CMK (cell line): ENCODE data around the gene MGAT5B.

Experiments used
- DNase-seq: peaks from one replicate; pipeline ENCODE4 v3.0.0-alpha.2; 2010; ENCODE audit warnings: low read depth

MGAT5B gene

DNA sequence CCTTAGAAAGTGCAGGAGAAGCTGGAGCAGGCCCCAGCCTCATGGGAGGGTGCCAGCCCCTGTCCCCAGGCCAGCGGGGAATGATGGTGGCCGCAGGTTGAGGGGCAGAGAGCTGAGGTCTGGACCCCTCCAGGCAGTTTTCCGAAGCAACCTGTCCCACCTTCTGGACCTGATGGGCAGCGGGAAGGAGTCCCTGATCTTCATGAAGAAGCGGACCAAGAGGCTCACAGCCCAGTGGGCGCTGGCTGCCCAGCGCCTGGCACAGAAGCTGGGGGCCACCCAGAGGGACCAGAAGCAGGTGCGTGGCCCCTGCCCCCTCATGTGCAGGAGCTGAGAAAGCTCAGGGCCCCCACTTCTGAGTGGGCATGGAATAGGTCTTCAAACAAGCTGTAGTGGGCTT is 36.8 kb downstream of the MGAT5B start:
- no peak for DNase-seq

DNA sequence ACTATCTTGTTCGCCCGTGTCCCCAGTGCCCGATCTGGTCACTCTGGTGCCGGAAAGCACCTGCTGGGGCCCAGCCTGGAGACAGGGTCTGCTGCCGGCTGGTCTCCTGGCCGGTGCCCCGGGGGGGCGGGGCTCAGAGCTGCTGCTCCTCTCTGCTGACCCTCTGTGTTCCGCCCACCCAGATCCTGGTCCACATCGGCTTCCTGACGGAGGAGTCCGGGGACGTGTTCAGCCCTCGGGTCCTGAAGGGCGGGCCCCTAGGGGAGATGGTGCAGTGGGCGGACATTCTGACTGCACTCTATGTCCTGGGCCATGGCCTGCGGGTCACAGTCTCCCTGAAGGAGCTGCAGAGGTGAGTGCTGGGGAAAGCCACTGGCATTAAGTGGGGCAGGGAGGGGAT is 37.6 kb downstream of the MGAT5B start:
- DNase-seq: no peak

DNA sequence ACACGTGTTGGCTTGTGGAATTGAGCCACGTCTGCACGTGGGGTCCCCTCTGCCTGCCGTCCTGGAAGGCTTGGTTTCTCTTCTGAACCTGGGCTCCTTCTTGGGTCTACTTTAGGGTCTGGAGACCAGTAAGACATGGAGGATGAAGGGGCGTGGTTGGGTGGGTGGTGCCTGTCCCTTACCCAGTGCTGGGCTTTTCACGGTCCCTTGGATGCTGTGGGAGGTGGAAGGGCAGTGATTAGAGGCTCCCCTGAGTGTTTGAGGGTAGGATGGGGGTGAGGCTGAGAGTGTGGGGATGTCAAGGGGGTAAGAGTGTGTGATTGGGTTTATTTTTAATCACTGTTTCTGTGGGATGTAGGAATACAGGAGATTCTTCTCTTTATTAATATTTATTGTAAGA is 38.3 kb downstream of the MGAT5B start:
- DNase-seq: no peak

DNA sequence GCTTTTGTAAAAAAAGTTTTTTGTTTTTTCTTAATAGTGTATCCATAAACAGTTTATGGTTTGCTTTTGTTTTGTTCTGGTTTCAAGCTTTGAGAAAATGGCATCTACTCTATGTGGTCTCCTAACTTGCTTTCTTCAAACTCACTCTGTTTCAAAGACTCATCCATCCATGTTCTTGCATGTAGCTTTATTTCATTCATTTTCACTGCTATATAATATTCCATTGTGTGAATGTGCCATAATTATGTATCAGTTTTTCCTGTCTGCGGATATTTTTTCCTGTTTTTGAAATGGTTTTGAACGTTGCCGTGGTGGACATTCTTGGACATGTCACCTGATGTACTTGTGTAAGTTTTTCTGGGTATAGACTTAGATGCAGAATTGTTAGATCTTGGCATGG is 39.1 kb downstream of the MGAT5B start:
- DNase-seq: no peak

DNA sequence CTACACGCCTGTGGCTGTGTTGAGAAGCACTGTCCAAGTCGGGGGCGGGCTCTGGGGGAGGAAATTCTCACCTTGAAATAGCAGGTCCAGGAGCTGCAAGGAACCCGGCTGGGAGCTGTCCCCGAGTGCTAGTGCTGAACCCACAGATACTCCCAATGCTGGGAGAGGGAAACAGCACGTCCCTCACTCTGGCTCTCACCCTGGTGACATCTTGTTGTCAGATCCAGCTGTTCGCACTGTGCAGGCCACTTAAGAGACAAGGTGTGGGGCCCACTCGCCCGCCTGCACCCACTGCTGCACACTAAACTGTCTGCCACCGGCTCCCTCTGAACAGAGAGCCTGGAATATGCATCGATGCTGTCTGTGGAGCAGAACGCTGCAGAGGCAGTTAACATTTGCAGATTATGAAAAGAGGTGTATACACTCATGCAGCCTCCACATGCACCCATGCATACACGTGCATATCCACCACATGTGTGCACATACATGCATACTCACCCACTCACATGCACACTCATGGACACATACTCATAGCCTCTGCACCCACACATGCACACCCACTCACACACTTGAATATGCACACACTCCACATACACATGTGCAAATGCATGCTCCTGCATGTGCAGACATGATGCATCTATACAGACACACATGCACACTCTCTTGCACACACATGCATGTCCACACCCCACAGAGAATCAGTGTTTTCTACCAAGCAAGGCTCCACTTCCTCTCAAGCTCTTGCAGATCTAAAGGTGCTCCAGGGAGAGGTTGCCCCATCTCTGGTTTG is 42.0 kb downstream of the MGAT5B start:
- DNase-seq: peak; percentile 5

DNA sequence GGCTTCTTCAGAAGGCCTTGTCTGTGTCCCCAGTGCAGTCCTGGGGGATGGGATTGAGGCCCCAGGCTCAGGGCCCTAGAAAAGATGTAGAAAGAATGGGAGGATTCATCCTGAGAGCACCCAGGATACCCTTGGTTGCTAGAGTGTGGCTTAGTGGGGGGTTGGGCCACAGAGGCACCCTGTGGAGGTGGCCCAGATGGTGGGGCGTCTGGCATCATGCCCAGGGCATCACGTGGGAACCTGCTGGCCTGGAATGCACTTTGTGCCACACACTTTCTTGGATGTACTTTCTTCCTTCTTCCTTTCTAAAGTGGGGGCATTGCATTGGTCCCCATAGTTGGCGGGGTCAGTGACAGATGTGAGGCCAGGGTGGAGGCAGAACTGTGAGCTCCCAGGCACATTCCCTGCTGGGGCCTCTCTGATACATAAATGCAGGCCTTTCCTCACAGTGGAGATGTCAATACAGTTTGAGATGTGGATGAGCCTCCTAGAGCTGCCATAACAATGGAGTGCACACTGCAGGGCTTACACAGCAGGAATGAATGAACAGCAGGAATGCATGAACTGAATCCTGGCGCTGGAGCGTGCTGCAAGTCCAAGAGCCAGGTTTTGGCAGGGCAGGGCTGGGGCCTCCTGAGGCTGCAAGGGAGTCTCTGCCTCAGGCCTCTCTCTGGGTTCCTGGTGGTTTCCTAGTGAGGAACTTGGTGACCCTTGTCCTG is 43.3 kb downstream of the MGAT5B start:
- no peak for DNase-seq

DNA sequence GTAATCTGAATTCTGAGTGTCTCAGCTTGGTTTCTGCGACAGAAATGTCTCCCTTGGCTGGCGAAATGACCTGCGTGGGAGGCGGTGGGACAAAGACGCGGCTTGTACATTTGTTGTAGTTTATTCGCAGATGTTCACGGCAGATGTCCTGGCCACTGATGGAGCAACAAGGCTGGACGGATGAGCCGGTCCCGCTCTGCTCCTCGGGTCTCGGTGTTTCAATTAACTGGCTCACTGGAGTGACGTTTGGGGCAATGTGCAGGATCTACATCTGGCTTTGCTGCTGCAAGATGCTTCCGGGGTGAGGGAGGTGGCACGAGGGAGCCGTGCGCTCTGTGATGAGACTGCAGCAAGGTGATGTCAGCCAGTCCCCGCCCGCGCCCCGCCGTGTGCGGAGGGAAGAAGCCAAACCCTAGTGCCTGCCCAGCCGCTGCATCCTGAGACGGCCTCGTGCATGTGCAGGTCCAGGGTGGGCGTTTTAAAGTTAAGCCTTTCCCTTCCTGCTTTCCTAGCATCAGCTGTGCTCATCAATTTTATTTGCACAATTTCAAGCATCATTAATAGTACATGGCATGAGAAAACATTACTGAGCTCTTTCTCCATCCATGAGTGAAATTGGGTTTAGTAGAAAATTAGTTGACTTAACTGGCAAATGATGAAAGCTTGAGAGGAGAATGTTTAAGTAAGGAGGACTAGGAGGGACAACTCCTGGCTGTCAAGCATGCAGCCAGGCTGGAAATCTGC is 44.4 kb downstream of the MGAT5B start:
- no peak for DNase-seq

DNA sequence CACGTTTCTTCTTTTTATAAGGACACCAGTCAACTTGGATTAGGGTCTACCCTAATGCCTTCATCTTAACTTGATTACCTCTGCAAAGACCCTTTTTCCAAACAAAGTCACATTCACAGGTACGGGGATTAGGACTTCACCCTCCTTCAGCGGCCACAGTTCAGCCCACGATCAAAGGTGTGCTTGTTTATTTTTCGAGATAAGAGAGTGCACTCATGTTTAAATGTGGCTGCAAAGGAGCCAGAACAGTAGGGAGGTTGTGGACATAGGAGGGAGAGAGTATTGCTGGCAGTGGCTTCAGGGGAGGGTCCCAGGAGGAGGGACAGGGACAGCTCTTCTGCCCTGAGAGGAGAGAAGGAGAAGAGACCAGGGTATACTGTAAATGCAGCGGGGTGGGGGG is 46.7 kb downstream of the MGAT5B start:
- no peak for DNase-seq

DNA sequence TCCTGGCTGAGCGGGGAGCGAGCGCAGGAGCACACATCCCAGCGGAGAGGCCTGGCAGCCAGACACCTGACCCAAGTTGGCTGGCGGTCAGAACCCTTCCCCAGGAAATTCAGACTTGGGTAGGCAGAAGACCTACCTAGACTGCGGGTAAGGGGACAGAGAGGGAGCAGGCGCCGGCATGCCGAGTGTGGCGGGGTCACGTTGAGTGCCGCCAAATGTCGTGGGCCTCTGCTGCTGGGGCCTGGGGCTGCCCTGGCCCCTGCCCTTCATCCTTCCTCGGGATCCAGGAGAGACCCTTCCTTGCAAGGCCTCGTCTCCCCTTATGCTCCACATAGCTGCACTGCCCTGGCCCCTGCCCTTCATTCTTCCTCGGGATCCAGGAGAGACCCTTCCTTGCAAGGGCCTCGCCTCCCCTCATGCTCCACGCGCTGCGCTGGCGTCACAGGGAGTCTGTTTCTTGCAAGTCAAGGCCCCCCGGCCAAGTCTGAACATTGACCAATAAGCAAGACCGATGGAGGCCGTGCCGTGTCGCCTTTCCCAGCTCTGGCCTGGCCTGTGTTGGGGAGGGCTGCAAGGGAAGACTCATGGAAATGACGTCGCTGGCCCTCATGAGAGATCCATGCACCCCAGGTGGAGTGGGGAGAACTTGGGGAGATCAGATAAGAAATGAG is 47.8 kb downstream of the MGAT5B start:
- DNase-seq: no peak

DNA sequence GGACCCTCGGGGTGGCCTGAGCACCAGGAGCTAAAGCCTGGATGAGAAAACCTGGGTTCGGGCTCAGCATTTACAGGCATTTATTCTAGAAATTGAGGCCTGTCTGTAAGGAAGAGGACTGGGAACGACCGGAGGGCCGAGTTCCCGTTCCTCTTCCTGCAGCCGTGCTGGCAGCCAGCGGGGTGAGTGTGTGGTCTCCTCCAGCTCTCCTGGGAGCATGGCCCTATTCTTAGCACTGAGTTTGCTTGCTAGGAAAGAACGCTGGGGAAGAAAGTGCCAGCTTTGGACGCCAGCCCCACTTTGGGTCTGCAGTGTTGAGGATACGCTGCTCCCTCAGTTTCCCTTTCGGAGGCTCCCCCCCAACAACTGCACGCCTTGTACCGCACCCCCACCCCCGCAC is 49.6 kb downstream of the MGAT5B start:
- no peak for DNase-seq

DNA sequence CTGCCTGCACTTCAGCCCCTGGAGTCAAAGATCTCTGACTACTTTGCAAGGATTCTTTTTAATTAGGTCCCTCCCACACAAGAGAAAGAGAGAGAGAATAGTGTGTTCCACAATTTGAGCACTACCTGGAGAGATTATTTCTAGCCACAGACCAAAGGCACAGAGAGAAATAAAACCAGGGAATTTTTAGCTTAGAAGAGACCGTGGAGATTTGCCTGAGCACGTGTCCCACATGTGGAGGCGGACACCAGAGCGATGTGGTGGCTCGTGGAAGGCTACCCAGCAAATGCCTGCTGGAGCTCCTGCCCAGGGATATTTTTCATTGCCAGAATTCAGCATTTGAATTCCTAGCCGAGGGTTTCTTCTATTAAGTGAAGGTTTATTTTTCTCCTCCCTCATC is 50.6 kb downstream of the MGAT5B start:
- no peak for DNase-seq

DNA sequence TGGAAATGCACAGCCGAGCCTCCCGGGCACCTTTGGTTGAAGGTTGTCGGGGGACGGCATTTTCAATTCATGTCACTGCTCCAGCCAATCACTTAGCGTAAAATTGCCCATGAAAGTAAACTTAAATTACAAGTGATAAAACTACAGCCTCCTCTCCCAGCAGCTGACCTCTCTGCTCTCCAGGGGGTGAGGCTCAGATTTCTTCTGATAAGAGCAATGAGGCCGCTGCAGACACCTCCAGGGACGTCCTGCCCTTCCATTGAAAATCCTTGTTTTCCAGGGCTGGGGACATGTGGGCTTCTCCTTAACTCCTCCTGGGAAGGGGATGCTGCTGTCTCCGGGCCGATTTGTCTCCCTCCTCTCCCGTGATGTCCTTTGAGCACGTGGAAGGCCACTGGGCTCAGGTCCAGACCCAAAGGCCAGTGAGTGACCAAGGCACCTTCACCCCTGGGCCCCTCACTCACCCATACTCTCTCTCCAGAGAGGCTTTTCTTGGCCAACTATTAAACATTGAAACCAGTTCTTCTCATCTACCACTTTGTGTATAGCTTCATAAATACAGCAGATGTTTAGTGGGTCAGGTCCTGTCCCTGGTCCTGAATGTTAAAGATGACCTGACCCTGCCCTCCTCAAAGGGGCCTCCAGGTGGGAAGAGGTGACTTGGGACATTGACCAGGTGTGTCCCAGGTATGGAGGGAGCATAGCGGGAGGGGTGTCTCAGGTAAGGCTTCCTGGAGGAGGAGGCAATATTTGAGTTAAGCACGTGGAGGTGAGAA is 52.3 kb downstream of the MGAT5B start:
- no peak for DNase-seq

DNA sequence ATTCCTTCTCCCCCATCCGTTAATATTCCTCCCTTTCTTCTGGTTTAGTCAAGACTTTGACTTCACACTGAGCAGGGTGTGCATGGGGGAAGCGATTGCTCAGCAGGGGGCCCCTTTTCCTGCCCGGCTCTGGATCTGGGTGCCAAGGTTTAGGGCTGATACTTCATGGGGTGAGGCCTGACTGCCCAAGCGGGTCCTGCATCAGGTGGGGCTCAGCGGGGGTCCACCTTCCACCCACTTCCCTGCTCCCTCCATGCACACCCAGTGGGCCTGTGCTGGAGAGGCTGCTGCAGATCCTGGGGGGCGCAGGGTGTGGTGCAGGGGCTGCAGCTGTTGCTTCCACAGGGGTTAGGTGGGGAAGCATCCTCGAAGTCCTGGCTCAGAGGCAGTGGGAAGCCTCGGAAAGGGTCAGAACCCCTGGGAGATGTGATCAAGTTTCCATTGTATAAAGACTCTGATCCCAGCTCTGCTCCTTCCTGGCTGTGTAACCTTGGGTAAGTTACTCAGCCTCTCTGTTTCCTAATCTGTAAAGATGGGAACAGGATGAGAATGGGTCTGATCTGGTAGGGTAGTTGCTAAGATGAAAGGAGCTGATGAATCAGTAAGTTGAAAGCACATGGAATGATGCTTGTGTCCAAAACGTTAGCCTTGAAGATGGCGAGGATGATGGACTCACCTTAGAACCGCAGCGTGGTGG is 53.3 kb downstream of the MGAT5B start:
- no peak for DNase-seq

DNA sequence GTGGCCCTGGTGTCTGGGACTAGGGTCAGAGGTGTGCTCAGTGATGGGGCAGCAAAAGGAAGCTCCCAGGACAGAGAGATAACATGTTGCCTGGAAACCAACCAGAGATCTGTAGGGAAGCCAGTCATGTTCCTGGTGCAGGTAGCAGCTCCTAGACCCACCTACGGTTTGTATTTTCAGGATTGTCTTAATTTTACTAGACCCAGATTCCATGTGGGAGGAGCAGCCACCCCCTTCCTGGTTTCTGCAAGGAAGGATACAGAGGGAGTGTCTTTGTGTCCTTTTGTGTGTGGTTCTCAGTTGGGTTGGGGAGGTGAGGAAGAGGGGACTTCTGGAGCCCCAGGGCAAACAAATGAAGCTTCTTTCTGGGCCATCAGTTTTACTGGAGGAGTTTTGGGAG is 53.9 kb downstream of the MGAT5B start:
- no peak for DNase-seq

DNA sequence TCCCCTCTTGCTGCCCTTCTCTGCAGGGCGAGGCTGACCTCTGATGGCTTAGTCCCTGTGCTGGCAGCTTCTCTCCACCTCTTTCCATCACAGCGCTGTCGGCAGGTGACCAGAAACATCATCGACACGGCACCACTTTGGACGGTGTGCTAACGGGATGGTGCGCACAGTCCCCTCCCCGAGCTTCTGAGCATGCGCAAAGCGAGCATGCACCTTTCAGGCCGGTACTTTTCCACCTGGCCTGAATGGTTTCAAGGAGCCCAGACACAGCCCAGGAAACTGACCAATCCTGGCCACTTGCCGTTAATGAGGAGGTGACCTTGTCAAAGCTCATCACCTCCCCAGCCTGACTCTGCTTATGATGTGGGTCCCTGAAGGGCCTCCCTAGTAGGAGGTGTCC is 54.8 kb downstream of the MGAT5B start:
- DNase-seq: no peak

DNA sequence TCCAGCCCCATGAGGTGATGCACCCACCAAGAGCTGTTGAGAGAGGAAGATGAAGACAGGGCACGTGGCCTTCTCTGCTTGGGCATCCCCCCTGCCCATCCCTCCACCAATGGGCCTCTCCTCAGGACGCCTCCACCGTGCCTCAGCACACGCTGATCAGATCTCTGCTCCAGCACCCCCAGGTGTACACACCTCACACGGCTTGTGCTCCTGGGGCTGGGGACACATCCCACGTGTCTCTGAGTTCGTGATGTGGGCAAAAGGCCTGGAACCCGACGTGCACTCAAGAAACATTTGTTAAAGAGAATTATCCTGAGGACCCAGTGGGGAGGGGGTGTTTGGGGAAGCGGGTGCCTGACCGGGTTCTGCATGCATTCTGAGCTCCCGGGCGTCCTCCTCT is 55.3 kb downstream of the MGAT5B start:
- DNase-seq: no peak

DNA sequence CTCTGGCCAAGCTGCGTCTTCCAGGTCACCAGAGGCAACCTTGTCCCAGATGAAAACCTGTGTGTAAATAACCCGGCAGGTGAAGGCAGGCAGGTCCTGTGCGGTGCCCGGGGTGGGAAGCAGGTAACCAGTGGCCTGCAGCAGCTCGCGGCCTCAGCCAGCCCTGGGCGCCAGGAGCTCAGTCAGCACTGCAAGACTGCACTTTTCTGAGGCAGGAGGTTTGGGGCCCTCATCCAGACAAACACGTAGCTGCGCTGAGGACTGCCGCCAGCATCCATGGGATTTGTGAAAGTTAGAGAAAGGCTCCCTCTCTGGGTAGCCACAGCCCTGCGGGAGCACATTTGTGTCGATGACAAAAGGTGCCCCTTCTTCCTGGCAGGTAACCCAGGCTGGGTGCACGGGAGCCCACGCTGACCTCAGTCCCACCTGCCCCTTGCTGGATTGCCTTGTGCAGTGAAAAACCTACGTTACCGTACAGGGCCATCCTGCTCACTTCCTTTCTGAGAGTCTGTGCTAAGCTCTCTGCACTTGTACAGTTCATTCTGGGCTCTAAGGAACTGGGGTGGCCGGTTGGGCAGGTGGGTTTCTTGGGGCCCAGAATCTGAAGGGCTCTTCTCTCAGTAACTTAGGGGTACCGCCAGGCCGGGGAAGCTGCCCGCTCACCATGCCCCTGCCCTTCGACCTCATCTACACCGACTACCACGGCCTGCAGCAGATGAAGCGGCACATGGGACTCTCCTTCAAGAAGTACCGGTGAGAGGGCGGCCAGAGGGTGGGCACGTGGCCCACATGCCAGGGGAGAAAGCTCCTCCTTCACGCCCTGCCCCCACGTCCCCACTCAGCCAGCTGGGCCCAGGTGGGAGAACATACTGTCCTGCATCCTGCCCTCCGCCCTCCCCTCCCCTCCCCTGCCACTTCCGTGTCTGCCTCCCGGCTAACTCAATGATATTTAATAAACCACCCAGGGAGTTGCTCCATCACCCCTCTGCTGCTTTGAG is 56.4 kb downstream of the MGAT5B start:
- DNase-seq: no peak

DNA sequence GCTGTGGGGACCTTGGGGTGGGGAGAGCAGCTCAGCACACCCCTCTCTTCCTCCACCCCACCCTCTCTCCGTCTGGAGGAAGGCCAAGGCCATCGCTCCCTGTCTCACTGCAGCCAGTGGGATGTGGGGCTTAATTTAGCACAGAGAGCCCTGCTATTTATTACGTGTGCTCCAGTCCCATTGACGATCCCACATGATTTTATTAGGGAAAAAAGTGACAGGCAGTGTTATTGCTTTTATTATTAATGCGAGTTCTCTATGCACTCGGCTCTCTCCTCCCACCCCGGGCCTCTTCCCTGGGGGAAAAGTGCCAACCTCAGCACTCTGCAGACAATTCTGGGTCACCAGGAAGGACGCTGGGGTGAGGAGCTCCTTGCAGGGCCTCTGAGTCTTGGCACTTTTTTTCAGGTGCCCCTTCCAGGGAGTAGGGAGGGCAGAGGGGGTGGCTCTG is 57.3 kb downstream of the MGAT5B start:
- no peak for DNase-seq

DNA sequence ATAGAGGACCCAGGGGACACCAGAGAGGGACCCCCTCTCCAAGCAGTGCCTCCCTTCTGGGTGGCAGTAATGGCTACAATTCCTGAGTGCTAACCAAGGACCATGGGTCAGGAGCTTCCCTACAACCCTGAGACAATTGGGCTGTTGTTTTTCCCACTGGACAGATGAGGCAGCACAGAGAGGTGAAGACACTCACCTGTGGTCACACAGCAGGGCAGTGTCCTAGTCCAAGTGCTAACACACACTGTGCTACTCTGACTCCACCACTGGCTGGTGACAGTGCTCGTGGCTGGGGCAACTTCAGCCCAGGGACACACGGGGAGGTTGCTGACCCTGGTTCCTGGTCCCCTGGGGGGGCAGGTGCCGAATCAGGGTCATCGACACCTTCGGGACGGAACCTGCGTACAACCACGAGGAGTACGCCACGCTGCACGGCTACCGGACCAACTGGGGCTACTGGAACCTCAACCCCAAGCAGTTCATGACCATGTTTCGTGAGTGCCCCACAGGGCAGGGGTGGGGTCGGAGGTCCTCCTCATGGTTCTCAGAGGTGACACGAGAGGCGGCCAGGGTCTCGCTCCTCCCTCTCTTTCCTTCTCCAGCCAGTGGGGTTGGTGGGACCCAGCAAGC is 58.1 kb downstream of the MGAT5B start:
- DNase-seq: no peak
